ENCODE results near the gene HTT.
"Not testable (repeated sequence)": the region's sequence is repeated elsewhere in the genome, so short reads cannot be mapped to it uniquely, and the experiment has no call there.

The HTT gene

GRCh38 chr4:3082925-3083515 is 8.5 kb downstream of the HTT start:
- DNase-seq (ENCODE audit: low read depth, low spot score) = no peak

- DNase-seq (ENCODE audit: low read depth, low spot score) = no peak
Measured at GRCh38 chr4:3083732-3084131, 9.3 kb downstream of the HTT start.

GRCh38 chr4:3085948-3086670 is 11.6 kb downstream of the HTT start:
- DNase-seq (ENCODE audit: low read depth, low spot score) = no peak

- DNase-seq (ENCODE audit: low read depth, low spot score) = no peak
Measured at GRCh38 chr4:3087115-3087797, 12.8 kb downstream of the HTT start.

- DNase-seq (ENCODE audit: low read depth, low spot score) = no peak
Measured at GRCh38 chr4:3091464-3091863, 17.0 kb downstream of the HTT start.

- not testable (repeated sequence) for DNase-seq (ENCODE audit: low read depth, low spot score)
Measured at GRCh38 chr4:3094701-3095100, 20.2 kb downstream of the HTT start.

GRCh38 chr4:3096202-3096601 is 21.7 kb downstream of the HTT start:
- no peak for DNase-seq (ENCODE audit: low read depth, low spot score)

- DNase-seq (ENCODE audit: low read depth, low spot score) = no peak
Measured at GRCh38 chr4:3098346-3098745, 23.9 kb downstream of the HTT start.

- DNase-seq (ENCODE audit: low read depth, low spot score) = peak; percentile 60
Measured at GRCh38 chr4:3106339-3107186, 32.1 kb downstream of the HTT start.

- DNase-seq (ENCODE audit: low read depth, low spot score) = no peak
Measured at GRCh38 chr4:3107271-3107670, 32.8 kb downstream of the HTT start.

GRCh38 chr4:3107691-3108121 is 33.2 kb downstream of the HTT start:
- DNase-seq (ENCODE audit: low read depth, low spot score) = no peak

GRCh38 chr4:3108211-3108610 is 33.7 kb downstream of the HTT start:
- DNase-seq (ENCODE audit: low read depth, low spot score) = no peak

GRCh38 chr4:3111461-3111860 is 37.0 kb downstream of the HTT start:
- DNase-seq (ENCODE audit: low read depth, low spot score) = no peak

GRCh38 chr4:3112201-3112600 is 37.7 kb downstream of the HTT start:
- no peak for DNase-seq (ENCODE audit: low read depth, low spot score)

GRCh38 chr4:3112609-3113469 is 38.4 kb downstream of the HTT start:
- DNase-seq (ENCODE audit: low read depth, low spot score) = no peak

GRCh38 chr4:3114377-3114776 is 39.9 kb downstream of the HTT start:
- DNase-seq (ENCODE audit: low read depth, low spot score) = no peak

GRCh38 chr4:3115637-3116270 is 41.3 kb downstream of the HTT start:
- DNase-seq (ENCODE audit: low read depth, low spot score) = no peak

- no peak for DNase-seq (ENCODE audit: low read depth, low spot score)
Measured at GRCh38 chr4:3116955-3117354, 42.5 kb downstream of the HTT start.

- DNase-seq (ENCODE audit: low read depth, low spot score) = no peak
Measured at GRCh38 chr4:3118312-3118711, 43.8 kb downstream of the HTT start.

- DNase-seq (ENCODE audit: low read depth, low spot score) = no peak
Measured at GRCh38 chr4:3119464-3119863, 45.0 kb downstream of the HTT start.

- DNase-seq (ENCODE audit: low read depth, low spot score) = no peak
Measured at GRCh38 chr4:3121110-3121509, 46.6 kb downstream of the HTT start.
